GM21717 (cell line): ENCODE results near the gene SH3D19.
"Not testable (repeated sequence)": the region's sequence is repeated elsewhere in the genome, so short reads cannot be mapped to it uniquely, and the experiment has no call there.

Experiments used
- ATAC-seq: cut with Tn5 transposase; IDR thresholded peaks from one replicate; pipeline ENCODE4 v1.9.1; 2021; ENCODE audit warnings: mild to moderate bottlenecking, moderate library complexity; ENCODE audit not compliant: unreplicated experiment

Gene SH3D19

GRCh38 chr4:151323667-151324066 is 1.7 kb downstream of the SH3D19 start:
- no peak for ATAC-seq

- no peak for ATAC-seq
Measured at GRCh38 chr4:151322570-151322969, 2.8 kb downstream of the SH3D19 start.

- not testable (repeated sequence) for ATAC-seq
Measured at GRCh38 chr4:151322161-151322560, 3.2 kb downstream of the SH3D19 start.

DNA sequence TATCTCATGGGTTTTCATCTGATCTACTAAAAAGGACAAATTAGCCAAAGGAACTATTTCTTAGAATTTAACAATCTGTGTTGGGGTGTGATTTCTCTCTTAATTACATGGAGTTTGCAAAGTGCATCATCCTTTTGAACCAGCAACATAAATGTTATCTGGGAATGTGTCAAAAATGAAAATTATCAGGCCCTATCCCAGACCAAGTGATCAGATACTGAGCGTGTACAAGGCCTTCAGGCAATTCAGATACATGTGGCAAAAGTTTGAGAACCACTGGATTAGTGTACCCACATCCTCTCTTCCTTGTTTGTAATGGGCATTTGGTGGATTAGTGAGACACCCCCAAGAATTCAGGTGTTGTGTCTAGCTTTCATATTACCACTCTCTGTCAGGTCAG is 3.8 kb downstream of the SH3D19 start:
- ATAC-seq, result no peak

DNA sequence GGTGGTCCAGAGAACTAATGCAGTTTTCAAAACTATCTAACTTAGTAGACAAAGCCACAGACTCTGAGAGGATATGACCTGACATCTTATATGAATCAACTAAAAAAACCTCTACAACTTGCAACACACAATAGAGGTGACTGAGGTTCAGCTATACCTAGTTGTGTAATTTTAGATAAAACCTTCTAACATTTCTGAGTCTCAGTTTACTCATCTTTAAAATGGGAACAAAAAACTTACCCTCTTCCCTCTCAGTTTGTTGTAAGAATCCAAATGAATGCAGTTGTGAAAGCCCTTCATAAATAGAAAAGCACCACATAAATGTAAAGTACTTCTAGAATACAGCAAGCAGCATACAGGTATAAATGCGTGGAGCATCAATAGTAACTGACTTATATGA is 5.9 kb downstream of the SH3D19 start:
- no peak for ATAC-seq

DNA sequence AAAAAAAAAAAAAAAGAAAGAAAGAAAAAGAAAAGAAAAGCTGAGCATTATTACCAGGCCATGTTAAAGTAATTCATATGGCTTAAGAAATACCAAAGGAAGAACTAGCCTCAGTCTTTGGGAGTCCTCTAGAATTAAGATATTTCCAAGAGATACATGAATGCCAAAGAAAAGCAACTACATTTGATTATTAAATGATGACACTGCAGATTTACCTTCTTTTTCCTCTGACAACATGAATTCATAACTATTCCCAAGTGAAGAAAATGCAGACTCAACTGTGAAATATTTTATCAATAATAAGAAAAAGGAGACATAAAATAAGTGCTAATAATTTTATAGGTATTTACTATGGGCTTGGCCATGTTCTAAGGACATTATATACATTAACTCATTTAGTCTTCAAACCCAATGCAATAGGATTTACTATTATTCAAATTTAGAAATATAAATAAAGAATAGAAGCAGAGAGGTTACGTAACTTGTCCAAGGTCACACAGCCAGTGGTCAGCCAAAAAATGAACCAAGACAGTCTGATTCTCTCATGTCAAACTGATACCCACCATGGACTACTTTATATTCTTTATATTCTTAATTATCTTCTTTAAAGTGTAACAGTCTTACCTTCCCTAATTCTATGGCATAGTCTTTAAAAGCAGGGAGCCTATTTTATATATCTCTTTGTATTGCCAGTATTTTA is 6.9 kb downstream of the SH3D19 start:
- no peak for ATAC-seq

DNA sequence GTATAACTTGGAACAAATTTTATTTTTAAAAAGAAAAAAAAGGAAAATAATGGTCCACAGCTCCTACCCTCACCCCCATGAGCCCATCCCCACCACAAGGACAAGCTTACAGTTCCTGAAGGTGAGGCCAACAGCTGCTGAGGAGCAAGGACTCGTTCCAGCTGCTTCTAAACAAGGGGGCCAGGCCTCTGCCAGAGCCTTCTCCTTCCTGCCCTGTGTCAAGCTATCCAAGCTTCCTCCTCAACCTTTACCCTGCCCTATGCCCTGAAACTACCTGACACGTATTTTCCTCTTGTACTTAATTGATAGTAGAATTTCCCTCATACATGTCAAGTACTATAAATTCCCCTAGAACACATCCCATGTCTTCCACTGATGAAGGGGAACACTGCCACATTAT is 8.8 kb downstream of the SH3D19 start:
- no peak for ATAC-seq

DNA sequence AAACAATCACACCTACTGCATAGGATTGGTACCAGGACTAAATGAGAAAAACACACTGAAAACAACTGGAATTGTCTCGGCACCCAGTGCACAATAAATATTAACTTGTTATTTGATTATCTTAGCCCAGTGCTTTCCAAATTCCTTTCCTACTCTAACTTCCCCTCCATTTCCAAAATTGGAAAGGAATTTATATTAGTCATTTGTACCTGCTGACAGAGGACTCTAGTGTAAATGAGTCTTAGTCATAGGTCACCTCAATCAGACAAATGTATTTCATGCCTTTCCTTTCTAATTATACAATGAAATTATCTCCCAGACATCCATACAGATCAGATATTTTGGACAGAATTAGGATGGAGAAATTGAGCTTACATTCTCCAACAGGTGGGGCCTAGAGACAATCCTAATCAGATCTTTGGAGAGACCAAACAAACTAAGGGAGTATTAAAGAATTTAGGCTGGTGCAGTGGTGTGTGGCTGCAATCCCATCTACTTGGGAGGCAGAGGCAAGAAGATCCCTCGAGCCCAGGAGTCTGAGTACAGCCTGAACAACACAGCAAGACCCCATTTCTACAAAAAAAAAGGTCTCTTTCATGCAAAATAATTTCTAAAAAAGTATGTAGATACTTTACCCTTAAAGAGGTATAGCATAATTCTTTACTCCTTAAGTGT is 10.1 kb downstream of the SH3D19 start:
- no peak for ATAC-seq

GRCh38 chr4:151314479-151314878 is 10.9 kb downstream of the SH3D19 start:
- ATAC-seq, result no peak

DNA sequence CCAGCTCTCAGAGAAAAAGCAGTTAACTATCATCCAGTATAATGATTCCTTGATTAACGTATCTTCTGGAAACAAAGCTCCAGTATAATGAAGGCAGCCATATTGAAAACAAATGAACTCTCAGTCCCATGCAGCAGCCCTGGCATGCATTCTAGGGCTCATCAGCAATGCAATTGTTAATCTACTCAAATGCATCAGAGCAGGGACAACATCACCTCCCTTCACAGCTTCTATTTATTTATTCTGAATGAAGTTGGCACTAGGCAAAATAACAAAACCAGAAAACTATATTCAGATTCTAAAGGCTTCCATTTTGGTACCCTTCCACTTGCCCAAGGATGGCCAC is 11.4 kb downstream of the SH3D19 start:
- ATAC-seq, result no peak

GRCh38 chr4:151313306-151314009 is 11.9 kb downstream of the SH3D19 start:
- ATAC-seq, result no peak

GRCh38 chr4:151310124-151310728 is 15.2 kb downstream of the SH3D19 start:
- ATAC-seq, result no peak

DNA sequence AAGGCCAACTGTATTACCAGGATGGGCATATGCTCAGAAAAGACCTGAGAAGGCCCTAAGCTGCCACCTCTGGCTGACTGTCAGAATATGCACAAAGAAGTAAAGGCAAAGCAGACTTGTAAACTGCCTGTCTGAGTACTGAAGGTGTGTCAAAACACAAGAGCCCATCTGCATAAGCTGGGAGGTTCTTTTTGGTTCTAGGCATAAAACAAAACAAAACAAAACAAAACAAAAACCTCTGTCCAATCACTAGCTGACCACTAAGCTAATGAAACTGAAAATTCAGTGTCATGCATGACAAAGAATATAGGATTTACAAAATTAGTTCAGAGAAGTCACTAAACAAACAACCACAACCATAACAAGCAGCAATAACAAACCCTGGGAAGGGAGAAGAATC is 20.6 kb downstream of the SH3D19 start:
- ATAC-seq, result peak; percentile 81

DNA sequence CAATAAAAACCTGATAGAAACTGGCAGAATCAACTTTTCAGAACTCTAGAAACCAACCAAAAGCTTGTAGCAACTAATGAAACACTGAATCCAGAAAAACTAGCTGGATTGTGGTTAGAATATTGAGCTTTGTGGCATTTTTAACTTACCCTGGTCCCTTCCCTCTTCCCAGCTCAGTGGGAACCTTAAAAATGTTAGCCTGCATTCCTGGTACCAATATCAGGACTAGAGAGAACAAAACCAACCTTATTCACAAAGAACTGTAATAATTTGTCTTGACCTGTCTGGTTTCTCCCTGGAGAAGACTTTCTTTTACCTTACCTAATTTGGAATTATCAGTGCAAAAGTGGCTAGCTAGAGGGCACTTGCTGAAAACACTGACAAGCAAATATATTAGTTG is 21.2 kb downstream of the SH3D19 start:
- ATAC-seq, result no peak

GRCh38 chr4:151302432-151302831 is 23.0 kb downstream of the SH3D19 start:
- no peak for ATAC-seq

DNA sequence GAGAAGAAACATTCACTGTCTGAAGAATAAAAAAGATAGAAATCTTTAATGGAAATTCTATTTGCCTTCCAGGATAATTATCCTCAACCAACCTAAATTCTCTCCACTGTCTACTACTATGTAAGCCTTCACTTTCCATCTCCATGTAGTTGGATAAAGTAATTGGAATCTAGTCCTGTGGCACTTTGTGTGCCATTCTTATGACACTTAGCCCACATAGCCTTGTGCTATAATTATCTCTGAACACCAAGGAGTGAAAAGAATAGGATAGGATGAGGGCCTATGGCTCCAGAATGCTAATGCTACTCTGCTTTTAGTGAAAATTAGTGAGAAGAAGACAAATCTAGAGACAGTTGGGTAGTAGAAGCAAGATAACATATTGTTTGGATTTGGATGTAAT is 28.2 kb downstream of the SH3D19 start:
- no peak for ATAC-seq

- ATAC-seq, result no peak
Measured at GRCh38 chr4:151296227-151296626, 29.2 kb downstream of the SH3D19 start.

GRCh38 chr4:151294833-151295496 is 30.4 kb downstream of the SH3D19 start:
- no peak for ATAC-seq

DNA sequence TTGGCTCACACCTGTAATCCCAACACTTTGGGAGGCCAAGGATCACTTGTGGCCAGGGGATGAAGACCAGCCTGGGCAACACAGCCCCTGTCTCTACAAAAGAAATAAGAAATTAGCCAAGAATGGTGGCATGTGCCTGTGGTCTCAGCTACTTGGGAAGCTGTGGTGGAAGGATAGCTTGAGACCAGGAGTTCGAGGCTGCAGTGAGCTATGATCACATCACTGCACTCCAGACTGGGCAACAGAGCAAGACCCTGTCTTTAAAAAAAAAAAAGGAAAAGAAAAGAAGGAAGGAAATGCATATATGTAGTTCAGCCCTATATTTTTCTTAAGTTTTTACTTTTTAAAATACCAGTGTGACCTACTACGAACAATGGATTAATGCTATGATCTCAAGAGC is 33.4 kb downstream of the SH3D19 start:
- no peak for ATAC-seq

DNA sequence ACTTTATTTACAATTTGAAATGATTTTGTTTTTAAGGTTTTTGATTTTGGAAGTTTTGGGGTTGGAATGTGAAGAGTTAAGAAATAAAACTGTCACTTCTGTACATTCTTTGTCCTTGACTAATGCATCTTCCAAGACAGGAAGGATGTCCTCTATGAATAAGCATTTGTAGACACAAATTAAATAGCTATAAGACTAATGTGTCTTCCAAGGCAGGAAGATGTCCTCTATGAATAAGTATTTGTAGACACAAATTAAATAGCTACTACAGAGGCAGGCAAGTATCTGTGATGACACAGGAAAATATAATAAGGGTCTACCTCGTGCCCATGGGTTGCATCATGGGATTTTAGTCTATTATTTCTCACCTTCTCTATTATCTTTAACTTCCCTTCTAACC is 33.9 kb downstream of the SH3D19 start:
- ATAC-seq, result no peak

DNA sequence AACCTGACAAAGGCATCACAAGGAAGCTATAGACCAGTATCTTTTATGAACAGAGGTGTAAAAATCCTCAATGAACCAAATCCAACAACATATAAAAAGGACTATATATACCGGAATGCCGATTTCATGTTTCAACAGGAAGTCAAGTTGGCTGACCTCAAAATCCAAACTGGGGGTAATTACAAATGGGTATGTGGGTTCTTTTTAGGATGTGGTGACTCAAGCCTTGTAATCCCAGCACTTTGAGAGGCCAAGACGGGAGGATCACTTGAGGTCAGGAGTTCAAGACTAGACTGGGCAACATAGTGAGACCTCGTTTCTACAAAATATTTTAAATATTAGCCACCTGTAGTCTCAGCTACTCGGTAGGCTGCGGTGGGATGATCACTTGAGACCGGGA is 38.0 kb downstream of the SH3D19 start:
- ATAC-seq, result no peak
